Hepatocyte (in vitro differentiated cells): ENCODE data around the gene FLII. TPM values are rescaled to one million over a fixed set of nuclear protein-coding genes. Genes with fewer than 3 reads are reported as not detected.
A peak's percentile ranks its signal among the peaks of the same experiment; 100 is the strongest.

ENCODE experiments used
- DNase-seq: peaks from one replicate; pipeline ENCODE4 v3.0.0-alpha.2; 2016; ENCODE audit warnings: low spot score
- H2AFZ ChIP-seq: fragments of 200-600 bp; sonication (generic); 2 replicates; pipeline ENCODE4 v1.6.0; 2016; ENCODE audit warnings: antibody characterized with exemption, mild to moderate bottlenecking
- H3K27ac ChIP-seq: fragments of 200-600 bp; sonication (generic); 2 replicates; pipeline ENCODE4 v1.5.1; 2016; ENCODE audit warnings: mild to moderate bottlenecking
- H3K27me3 ChIP-seq: fragments of 200-600 bp; sonication (generic); 2 replicates; pipeline ENCODE4 v1.6.1; 2016
- H3K36me3 ChIP-seq: fragments of 200-600 bp; sonication (generic); replicated peaks from 2 replicates; pipeline ENCODE4 v1.5.1; 2016; ENCODE audit warnings: low read depth; ENCODE audit not compliant: insufficient read depth
- H3K4me1 ChIP-seq: fragments of 200-600 bp; sonication (generic); 2 replicates; pipeline ENCODE4 v1.5.1; 2016; ENCODE audit warnings: mild to moderate bottlenecking, moderate library complexity; ENCODE audit not compliant: insufficient read depth
- H3K4me2 ChIP-seq: fragments of 200-600 bp; sonication (generic); 2 replicates; pipeline ENCODE4 v1.6.0; 2016
- H3K4me3 ChIP-seq: fragments of 200-600 bp; sonication (generic); 2 replicates; pipeline ENCODE4 v1.5.1; 2016; ENCODE audit warnings: mild to moderate bottlenecking
- H3K79me2 ChIP-seq: fragments of 200-600 bp; sonication (generic); 2 replicates; pipeline ENCODE4 v1.6.0; 2017; ENCODE audit warnings: mild to moderate bottlenecking
- H3K9me2 ChIP-seq: fragments of 200-600 bp; sonication (generic); replicated peaks from 2 replicates; pipeline ENCODE4 v1.6.0; 2017; ENCODE audit warnings: mild to moderate bottlenecking; ENCODE audit not compliant: insufficient read depth
- H3K9me3 ChIP-seq: fragments of 200-600 bp; sonication (generic); 2 replicates; pipeline ENCODE4 v1.5.1; 2016; ENCODE audit warnings: low read depth, mild to moderate bottlenecking
- H4K20me1 ChIP-seq: fragments of 200-600 bp; sonication (generic); 2 replicates; pipeline ENCODE4 v1.6.0; 2016; ENCODE audit warnings: mild to moderate bottlenecking; ENCODE audit not compliant: insufficient read depth, poor library complexity, severe bottlenecking
- EZH2 ChIP-seq: fragments of 200-600 bp; sonication (generic); IDR thresholded peaks from 2 replicates; pipeline ENCODE4 v1.6.1; 2016; ENCODE audit warnings: antibody characterized with exemption, mild to moderate bottlenecking, borderline replicate concordance
- EZH2phosphoT487 ChIP-seq: fragments of 200-600 bp; sonication (generic); IDR thresholded peaks from one replicate; pipeline ENCODE4 v1.6.1; 2018; ENCODE audit warnings: antibody characterized with exemption, mild to moderate bottlenecking, low read depth, moderate library complexity; ENCODE audit not compliant: unreplicated experiment, severe bottlenecking
- WGBS: methylation state at CpG from one replicate; pipeline ENCODE4 v1.1.6; 2016; ENCODE audit warnings: low lambda C conversion rate; ENCODE audit errors: missing lambda C conversion rate; 5-methylcytosine and 5-hydroxymethylcytosine counted together
- polyA plus RNA-seq: library from polyadenylated mRNA; unstranded; fragments of >200 nt; fragmentation: Nextera tagmentation; extraction: Ambion mirVana; gene quantifications from 2 replicates; pipeline ENCODE4 v1.2.1, GENCODE V29; 2016
- total RNA-seq: library from RNA; depleted of rRNA; stranded (reverse); fragments of >200 nt; gene quantifications from 2 replicates; pipeline ENCODE4 v1.2.3, GENCODE V29; 2014
- TF ChIP-seq, protein P1 (sequence below): fragments of 200-600 bp; sonication (generic); IDR thresholded peaks from 2 replicates; pipeline ENCODE4 v1.5.1; 2016; ENCODE audit warnings: antibody characterized with exemption, mild to moderate bottlenecking; ENCODE audit not compliant: poor library complexity

Gene FLII
- total and polyA plus RNA-seq, 2 experiments from 2014 or later: 142 to 188 TPM

DNA sequence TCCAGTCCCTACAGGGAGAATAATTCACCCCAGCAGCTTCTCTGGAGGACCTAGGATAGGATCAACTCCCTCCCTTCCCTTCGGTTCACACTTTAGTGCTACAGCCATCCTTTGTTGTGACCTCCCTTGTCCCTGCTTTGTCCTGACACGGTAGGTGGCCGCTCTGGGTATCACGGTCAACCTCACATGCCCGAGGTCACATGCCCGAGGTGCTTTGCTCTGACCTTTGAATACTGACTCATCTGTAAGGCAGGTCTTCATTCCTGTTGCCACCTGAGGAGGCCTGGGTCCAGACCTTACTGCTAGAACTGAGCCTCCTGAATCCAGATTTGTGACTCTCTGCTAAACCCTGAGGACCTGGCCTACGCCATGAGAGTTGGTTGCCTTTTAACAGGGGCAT is 55.2 kb downstream of the FLII start:
- TF ChIP-seq, protein P1, sequence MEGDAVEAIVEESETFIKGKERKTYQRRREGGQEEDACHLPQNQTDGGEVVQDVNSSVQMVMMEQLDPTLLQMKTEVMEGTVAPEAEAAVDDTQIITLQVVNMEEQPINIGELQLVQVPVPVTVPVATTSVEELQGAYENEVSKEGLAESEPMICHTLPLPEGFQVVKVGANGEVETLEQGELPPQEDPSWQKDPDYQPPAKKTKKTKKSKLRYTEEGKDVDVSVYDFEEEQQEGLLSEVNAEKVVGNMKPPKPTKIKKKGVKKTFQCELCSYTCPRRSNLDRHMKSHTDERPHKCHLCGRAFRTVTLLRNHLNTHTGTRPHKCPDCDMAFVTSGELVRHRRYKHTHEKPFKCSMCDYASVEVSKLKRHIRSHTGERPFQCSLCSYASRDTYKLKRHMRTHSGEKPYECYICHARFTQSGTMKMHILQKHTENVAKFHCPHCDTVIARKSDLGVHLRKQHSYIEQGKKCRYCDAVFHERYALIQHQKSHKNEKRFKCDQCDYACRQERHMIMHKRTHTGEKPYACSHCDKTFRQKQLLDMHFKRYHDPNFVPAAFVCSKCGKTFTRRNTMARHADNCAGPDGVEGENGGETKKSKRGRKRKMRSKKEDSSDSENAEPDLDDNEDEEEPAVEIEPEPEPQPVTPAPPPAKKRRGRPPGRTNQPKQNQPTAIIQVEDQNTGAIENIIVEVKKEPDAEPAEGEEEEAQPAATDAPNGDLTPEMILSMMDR: no peak
- TF ChIP-seq EZH2phosphoT487: no peak
- Histone ChIP-seq H3K27me3 (no peaks in the 10 kb centered on the region), H3K4me2 (no peak overlapping the region), H3K27ac (peak overlapping the region; percentile 53), H3K4me3 (no peak overlapping the region), H3K9me3 (no peaks in the 10 kb centered on the region), H3K36me3 (no peaks in the 10 kb centered on the region), H4K20me1 (peaks cover 58% of the 10 kb centered on the region), H3K9me2 (no peaks in the 10 kb centered on the region), H3K4me1 (no peaks in the 10 kb centered on the region), H2AFZ (no peak overlapping the region), H3K79me2 (peaks cover 71% of the 10 kb centered on the region)
- DNase-seq: peak; percentile 58
- 58% methylated on average over 7 of the region's 7 CpGs for WGBS

DNA sequence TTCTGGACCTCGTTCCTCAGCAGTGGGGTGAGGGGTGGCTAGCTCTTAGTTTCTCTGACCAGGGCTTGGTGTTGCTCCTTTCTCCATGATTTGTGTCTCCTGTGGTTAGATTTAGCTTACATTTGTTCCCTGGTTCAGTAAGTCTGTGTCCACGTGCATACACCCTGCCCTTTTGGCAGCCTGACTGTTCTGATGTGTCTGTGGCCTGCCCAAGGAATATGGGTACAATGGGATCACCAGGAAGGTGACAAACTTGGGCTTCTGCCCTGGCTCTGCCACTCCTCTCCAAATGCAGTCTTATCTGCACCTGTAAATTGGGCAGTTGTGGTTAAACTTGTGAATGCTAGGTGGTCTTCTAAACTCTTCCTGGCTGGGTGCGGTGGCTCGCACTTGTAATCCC is 57.4 kb downstream of the FLII start:
- DNase-seq: no peak
- Histone ChIP-seq H3K79me2 (peaks cover 93% of the 10 kb centered on the region), H3K9me3 (no peaks in the 10 kb centered on the region), H4K20me1 (peaks cover 72% of the 10 kb centered on the region), H3K4me3 (no peak overlapping the region), H3K36me3 (no peaks in the 10 kb centered on the region), H3K27me3 (no peaks in the 10 kb centered on the region), H3K9me2 (no peaks in the 10 kb centered on the region), H2AFZ (no peak overlapping the region), H3K27ac (no peak overlapping the region), H3K4me1 (no peaks in the 10 kb centered on the region), H3K4me2 (no peak overlapping the region)
- 95% methylated on average over 4 of the region's 4 CpGs for WGBS
- no peak for TF ChIP-seq EZH2phosphoT487
- no peak for TF ChIP-seq EZH2
- TF ChIP-seq, protein P1: no peak

DNA sequence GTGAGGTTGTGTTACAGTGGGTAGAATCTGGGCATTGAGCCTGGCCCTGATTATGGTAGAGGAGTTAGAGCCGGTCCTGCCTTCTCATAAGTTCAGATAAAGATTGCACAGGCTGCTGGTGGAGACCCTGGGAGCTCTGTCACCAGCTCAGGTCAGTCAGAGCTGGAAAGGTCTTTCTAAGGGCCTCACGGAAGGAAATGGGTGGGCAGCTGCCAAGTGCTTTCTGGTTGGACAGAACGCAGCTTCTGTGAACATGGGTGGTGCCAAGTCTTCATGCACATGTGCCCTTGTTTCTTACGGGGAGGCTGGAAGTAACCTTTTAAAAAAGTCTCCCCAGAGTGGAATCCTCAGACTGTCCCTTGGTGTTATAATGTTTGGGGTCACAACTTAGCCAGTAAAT is 60.0 kb downstream of the FLII start:
- Histone ChIP-seq H3K9me2 (no peaks in the 10 kb centered on the region), H2AFZ (no peak overlapping the region), H4K20me1 (peaks cover 75% of the 10 kb centered on the region), H3K4me3 (no peak overlapping the region), H3K27me3 (no peaks in the 10 kb centered on the region), H3K36me3 (no peaks in the 10 kb centered on the region), H3K79me2 (peaks cover 94% of the 10 kb centered on the region), H3K27ac (no peak overlapping the region), H3K9me3 (no peaks in the 10 kb centered on the region), H3K4me2 (no peak overlapping the region), H3K4me1 (no peaks in the 10 kb centered on the region)
- WGBS: 84% methylated on average over 4 of the region's 4 CpGs
- no peak for DNase-seq
- TF ChIP-seq EZH2phosphoT487: no peak
- TF ChIP-seq, protein P1: no peak
- no peak for TF ChIP-seq EZH2

DNA sequence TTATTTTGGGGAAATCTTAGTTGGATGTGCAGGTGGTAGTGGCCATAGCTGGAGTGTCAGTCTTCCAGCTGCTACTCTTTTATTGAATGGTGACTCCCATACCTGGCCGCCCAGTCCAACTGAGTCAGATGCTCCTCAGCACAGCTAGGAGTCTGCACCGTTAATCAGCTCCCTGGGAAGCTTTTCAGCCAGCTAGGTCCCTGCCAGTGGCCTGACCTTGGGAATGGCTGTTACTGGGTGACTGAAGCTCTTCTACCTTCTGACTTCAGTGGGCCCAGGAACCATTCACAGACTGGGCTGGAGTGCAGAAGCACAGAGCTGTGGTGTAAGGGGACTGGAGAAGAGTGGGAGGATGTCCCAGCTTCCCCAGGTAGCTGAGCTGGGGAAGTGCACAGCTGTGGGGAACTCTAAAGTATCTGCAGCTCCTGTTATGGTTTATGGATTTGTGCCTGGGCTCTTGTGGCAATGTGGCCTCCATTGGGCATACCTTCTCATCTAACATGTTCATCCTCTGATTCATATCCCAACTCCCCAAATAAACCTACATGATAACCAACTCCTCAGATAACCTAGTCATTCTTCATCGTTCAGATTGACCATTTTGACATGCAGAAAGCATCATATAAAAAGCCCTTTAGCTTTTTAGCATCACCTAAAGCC is 60.9 kb downstream of the FLII start:
- Histone ChIP-seq H3K4me2 (no peak overlapping the region), H3K9me3 (no peaks in the 10 kb centered on the region), H4K20me1 (peaks cover 83% of the 10 kb centered on the region), H3K27me3 (no peaks in the 10 kb centered on the region), H3K27ac (no peak overlapping the region), H3K4me3 (no peak overlapping the region), H3K9me2 (no peaks in the 10 kb centered on the region), H2AFZ (no peak overlapping the region), H3K36me3 (no peaks in the 10 kb centered on the region), H3K79me2 (peaks cover 98% of the 10 kb centered on the region), H3K4me1 (no peaks in the 10 kb centered on the region)
- TF ChIP-seq, protein P1: no peak
- 99% methylated on average over 3 of the region's 3 CpGs for WGBS
- no peak for DNase-seq
